ENCODE data around the gene ADSS1. TPM values are rescaled to one million over a fixed set of nuclear protein-coding genes. Genes with fewer than 3 reads are reported as not detected.
"Not testable (repeated sequence)": the region's sequence is repeated elsewhere in the genome, so short reads cannot be mapped to it uniquely, and the experiment has no call there.

Gene ADSS1
- total RNA-seq, 1 donor from 2014 or later: 10.3 TPM

- TF ChIP-seq POLR2AphosphoS5 (IDR thresholded peaks at IDR 0.05; ENCODE audit: insufficient read depth in 1 of 2, low read depth in 1 of 2) (no peak), POLR2A (IDR thresholded peaks at IDR 0.05) (no peak)
- TF ChIP-seq, protein P1, sequence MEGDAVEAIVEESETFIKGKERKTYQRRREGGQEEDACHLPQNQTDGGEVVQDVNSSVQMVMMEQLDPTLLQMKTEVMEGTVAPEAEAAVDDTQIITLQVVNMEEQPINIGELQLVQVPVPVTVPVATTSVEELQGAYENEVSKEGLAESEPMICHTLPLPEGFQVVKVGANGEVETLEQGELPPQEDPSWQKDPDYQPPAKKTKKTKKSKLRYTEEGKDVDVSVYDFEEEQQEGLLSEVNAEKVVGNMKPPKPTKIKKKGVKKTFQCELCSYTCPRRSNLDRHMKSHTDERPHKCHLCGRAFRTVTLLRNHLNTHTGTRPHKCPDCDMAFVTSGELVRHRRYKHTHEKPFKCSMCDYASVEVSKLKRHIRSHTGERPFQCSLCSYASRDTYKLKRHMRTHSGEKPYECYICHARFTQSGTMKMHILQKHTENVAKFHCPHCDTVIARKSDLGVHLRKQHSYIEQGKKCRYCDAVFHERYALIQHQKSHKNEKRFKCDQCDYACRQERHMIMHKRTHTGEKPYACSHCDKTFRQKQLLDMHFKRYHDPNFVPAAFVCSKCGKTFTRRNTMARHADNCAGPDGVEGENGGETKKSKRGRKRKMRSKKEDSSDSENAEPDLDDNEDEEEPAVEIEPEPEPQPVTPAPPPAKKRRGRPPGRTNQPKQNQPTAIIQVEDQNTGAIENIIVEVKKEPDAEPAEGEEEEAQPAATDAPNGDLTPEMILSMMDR (IDR thresholded peaks at IDR 0.05): no peak
- DNase-seq (ENCODE audit: extremely low spot score in 2 of 2): no peak
- no peak overlapping the region for H3K4me3 ChIP-seq
- H3K36me3 ChIP-seq: no peaks in the 10 kb centered on the region
- peaks cover 40% of the 10 kb centered on the region for H3K4me1 ChIP-seq
- no peaks in the 10 kb centered on the region for H3K9me3 ChIP-seq
- H3K27me3 ChIP-seq: no peaks in the 10 kb centered on the region
- intact Hi-C loops (cut with DNase I): no loop called here
- no peak overlapping the region for H3K27ac ChIP-seq
These were observed 2.8 kb downstream of the ADSS1 start for GRCh38 chr14:104726600-104727451.

DNA sequence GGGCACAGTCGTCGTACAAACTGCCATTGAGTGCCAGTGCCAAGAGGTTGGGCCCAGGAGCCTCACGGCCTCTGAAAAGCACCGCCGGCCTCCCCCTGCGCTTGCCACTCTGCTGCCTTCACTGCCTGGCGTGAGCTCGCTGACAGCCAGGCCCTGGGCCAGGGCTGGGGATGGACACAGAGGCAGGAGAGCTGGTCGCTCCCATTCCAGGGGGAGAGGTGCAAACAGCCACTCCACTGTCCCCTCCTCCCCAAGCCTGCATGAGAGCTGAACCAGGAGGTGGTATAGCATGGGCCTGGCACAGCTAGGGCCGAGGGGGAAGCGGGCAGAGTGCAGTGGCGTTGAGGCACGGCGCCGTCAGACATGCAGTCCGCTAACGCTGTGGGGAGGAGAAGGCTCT lies 4.6 kb downstream of the ADSS1 start:
- peaks cover 39% of the 10 kb centered on the region for H3K4me1 ChIP-seq
- TF ChIP-seq, protein P1 (IDR thresholded peaks at IDR 0.05): no peak

DNA sequence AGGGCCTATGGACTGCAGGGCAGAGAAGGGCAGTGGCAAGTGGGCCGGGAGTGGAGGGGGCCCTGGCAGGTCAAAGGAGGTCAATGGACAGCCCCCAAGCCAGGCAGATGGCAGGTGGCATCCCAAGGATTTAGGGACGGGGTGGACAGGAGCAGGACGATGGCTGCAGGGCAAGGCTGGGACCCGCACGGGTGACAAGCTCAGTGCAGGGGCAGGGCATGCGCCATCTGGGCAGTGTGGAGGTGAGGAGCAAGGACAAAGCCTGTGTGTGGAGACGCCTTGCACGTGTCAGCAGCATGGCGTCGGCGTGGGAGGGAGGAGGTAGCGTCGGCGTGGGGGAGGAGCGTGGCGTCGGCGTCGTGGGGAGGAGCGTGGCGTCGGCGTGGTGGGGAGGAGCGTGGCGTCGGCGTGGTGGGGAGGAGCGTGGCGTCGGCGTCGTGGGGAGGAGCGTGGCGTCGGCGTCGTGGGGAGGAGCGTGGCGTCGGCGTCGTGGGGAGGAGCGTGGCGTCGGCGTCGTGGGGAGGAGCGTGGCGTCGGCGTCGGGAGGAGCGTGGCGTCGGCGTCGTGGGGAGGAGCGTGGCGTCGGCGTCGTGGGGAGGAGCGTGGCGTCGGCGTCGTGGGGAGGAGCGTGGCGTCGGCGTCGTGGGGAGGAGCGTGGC lies 5.3 kb downstream of the ADSS1 start:
- H3K27me3 ChIP-seq; H3K27ac ChIP-seq; H3K4me3 ChIP-seq; H3K36me3 ChIP-seq; H3K9me3 ChIP-seq; intact Hi-C loops (cut with DNase I); DNase-seq (ENCODE audit: extremely low spot score in 2 of 2): not testable (repeated sequence)
- H3K4me1 ChIP-seq: peaks cover 40% of the 10 kb centered on the region

More for the DNA sequence above, 4.6 kb downstream of the ADSS1 start:
- intact Hi-C loops (cut with DNase I): no loop called here
- DNase-seq (ENCODE audit: extremely low spot score in 2 of 2): no peak
- no peak overlapping the region for H3K4me3 ChIP-seq
- no peaks in the 10 kb centered on the region for H3K9me3 ChIP-seq
- no peaks in the 10 kb centered on the region for H3K36me3 ChIP-seq
- H3K27ac ChIP-seq: no peak overlapping the region
- H3K27me3 ChIP-seq: no peaks in the 10 kb centered on the region

- DNase-seq (ENCODE audit: extremely low spot score in 2 of 2): no peak
- Histone ChIP-seq H3K36me3 (no peaks in the 10 kb centered on the region), H3K27ac (no peak overlapping the region), H3K4me3 (no peak overlapping the region), H3K4me1 (peaks cover 40% of the 10 kb centered on the region), H3K9me3 (no peaks in the 10 kb centered on the region), H3K27me3 (no peaks in the 10 kb centered on the region)
- intact Hi-C loops (cut with DNase I): no loop called here
- TF ChIP-seq POLR2AphosphoS5 (IDR thresholded peaks at IDR 0.05; ENCODE audit: insufficient read depth in 1 of 2, low read depth in 1 of 2): no peak
- TF ChIP-seq, protein P1 (IDR thresholded peaks at IDR 0.05): no peak
- TF ChIP-seq POLR2A (IDR thresholded peaks at IDR 0.05): no peak
These were observed 5.8 kb downstream of the ADSS1 start for GRCh38 chr14:104729835-104730181.

GRCh38 chr14:104730487-104730886 lies 6.5 kb downstream of the ADSS1 start:
- no peaks in the 10 kb centered on the region for H3K27me3 ChIP-seq
- TF ChIP-seq POLR2A (IDR thresholded peaks at IDR 0.05): no peak
- TF ChIP-seq, protein P1 (IDR thresholded peaks at IDR 0.05): no peak
- no peak for TF ChIP-seq POLR2AphosphoS5 (IDR thresholded peaks at IDR 0.05; ENCODE audit: insufficient read depth in 1 of 2, low read depth in 1 of 2)
- H3K27ac ChIP-seq: no peak overlapping the region
- H3K4me1 ChIP-seq: peaks cover 40% of the 10 kb centered on the region
- no peak overlapping the region for H3K4me3 ChIP-seq
- no peaks in the 10 kb centered on the region for H3K9me3 ChIP-seq
- H3K36me3 ChIP-seq: no peaks in the 10 kb centered on the region
- DNase-seq (ENCODE audit: extremely low spot score in 2 of 2): no peak
- intact Hi-C loops (cut with DNase I): no loop called here

Measured in vagina (tissue), 2 donors.